GM12865 (cell line): ENCODE measurements around the gene UMODL1.

Experiments used
- DNase-seq: peaks from one replicate; pipeline ENCODE4 v3.0.0; 2010; ENCODE audit warnings: low read depth
- H3K4me3 ChIP-seq: 2 replicates; pipeline ENCODE4 v1.5.1; 2011; ENCODE audit warnings: mild to moderate bottlenecking, low read depth, low read length, control low read depth
- CTCF ChIP-seq: IDR thresholded peaks from 2 replicates; pipeline ENCODE4 v1.5.1; 2011; ENCODE audit warnings: low read length, control low read depth, low read depth, inconsistent platforms; ENCODE audit not compliant: insufficient read depth; ENCODE audit errors: missing control alignments

The UMODL1 gene

GRCh38 chr21:42032266-42032665 is 38.9 kb upstream of the UMODL1 start:
- TF ChIP-seq CTCF, result no peak
- DNase-seq, result no peak
- H3K4me3 ChIP-seq, result no peak overlapping the region

- no peak for DNase-seq
- no peak overlapping the region for H3K4me3 ChIP-seq
- no peak for TF ChIP-seq CTCF
These were observed 38.1 kb upstream of the UMODL1 start for GRCh38 chr21:42032968-42033367.

DNA sequence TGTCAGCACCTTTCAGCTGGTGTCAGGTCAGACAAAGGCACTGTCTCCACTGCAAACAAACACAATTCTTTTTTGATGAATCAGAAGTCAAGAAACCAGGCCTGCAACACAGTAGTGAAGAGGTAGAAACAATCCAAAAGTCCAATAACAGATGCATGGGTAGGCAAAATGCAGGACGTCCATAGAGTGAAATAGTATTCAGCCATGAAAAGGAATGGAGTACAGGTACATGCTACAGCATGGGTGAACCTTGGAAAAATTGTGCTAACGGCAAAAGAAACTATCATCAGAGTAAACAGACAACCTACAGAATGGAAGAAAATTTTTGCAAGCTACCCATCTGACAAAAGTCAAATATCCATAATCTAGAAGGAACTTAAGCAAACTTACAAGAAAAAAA is 34.8 kb upstream of the UMODL1 start:
- DNase-seq, result no peak
- no peak for TF ChIP-seq CTCF
- H3K4me3 ChIP-seq, result no peak overlapping the region

DNA sequence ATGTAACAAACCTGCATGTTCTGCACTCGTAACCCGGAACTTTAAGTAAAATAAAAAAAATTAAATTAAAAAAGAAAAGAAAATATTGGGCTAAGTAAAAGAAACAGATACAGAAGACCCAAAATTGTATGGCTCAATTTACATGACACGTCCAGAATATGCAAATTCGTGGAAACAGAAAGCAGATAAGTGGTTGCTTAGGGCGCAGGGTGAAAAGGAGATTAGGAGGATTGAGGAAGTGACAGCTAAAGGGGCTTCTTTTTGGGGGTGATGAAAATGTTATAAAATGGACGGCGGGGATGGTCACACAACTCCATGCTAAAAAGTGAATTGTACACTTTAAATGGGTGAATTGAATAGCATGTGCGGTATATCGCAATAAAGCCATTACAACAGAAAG is 33.6 kb upstream of the UMODL1 start:
- TF ChIP-seq CTCF, result no peak
- no peak overlapping the region for H3K4me3 ChIP-seq
- no peak for DNase-seq

GRCh38 chr21:42037943-42038342 is 33.2 kb upstream of the UMODL1 start:
- TF ChIP-seq CTCF, result no peak
- no peak for DNase-seq
- H3K4me3 ChIP-seq, result no peak overlapping the region

DNA sequence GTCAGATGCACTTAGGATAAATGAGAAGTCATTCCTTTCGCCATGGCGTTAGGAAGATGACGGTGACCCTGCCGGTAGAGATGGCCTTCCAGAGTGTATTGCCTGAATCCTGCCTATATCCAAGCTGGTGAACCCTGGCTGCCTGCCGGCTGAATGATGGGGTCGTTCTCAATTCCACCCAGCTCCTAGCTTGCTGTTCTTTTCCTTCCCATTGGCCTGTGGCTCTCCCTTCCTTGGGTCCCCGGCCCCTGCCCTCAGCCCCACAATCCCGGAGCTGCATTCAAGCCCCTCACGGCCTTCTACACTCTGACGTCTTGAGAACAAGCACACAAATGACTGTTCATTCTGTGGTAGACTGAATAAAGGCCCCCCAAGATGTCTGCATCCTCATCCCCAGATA is 32.7 kb upstream of the UMODL1 start:
- DNase-seq, result no peak
- H3K4me3 ChIP-seq, result no peak overlapping the region
- TF ChIP-seq CTCF, result no peak

- no peak for TF ChIP-seq CTCF
- H3K4me3 ChIP-seq, result no peak overlapping the region
- no peak for DNase-seq
These were observed 32.2 kb upstream of the UMODL1 start for GRCh38 chr21:42038826-42039425.
